ENCODE measurements around the gene CD99L2.

DNA sequence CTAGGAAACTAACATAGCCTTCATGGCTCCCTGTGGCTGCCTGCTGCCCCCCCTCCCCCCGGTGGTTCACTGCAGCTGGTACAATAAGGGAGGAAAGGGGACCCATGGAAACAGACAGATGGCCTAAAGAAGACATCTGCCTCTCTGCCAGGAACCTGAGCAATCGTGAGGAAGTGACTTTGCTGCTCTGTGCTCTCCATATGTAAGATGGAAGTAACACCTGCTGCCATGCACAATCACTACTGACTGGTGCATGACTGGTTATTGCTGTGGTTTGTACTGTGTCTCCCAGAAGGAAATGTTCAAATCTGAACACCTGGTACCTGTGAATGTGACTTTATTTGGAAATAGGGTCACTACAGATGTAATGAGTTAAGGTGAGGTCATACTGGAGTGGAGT is 43.6 kb downstream of the CD99L2 start:
- TF ChIP-seq POLR2A (IDR thresholded peaks at IDR 0.05): no peak
- TF ChIP-seq, protein P1, sequence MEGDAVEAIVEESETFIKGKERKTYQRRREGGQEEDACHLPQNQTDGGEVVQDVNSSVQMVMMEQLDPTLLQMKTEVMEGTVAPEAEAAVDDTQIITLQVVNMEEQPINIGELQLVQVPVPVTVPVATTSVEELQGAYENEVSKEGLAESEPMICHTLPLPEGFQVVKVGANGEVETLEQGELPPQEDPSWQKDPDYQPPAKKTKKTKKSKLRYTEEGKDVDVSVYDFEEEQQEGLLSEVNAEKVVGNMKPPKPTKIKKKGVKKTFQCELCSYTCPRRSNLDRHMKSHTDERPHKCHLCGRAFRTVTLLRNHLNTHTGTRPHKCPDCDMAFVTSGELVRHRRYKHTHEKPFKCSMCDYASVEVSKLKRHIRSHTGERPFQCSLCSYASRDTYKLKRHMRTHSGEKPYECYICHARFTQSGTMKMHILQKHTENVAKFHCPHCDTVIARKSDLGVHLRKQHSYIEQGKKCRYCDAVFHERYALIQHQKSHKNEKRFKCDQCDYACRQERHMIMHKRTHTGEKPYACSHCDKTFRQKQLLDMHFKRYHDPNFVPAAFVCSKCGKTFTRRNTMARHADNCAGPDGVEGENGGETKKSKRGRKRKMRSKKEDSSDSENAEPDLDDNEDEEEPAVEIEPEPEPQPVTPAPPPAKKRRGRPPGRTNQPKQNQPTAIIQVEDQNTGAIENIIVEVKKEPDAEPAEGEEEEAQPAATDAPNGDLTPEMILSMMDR (IDR thresholded peaks at IDR 0.05 in 4 of 5, conservative IDR thresholded peaks at IDR 0.05 in 1 of 5): no peak
